A549 treated with CpdA at 1 μM for 4 hours (cell line): ENCODE results near the gene MTMR10. TPM values are rescaled to one million over a fixed set of nuclear protein-coding genes. Genes with fewer than 3 reads are reported as not detected.

Experiments
- total RNA-seq: library from RNA; stranded (reverse); fragments of 200-300 nt; extraction: Qiagen RNA extraction; gene quantifications from 5 replicates; pipeline ENCODE4 v1.2.3, GENCODE V29; 2022; ENCODE audit warnings: low read depth

The MTMR10 gene, protein sequence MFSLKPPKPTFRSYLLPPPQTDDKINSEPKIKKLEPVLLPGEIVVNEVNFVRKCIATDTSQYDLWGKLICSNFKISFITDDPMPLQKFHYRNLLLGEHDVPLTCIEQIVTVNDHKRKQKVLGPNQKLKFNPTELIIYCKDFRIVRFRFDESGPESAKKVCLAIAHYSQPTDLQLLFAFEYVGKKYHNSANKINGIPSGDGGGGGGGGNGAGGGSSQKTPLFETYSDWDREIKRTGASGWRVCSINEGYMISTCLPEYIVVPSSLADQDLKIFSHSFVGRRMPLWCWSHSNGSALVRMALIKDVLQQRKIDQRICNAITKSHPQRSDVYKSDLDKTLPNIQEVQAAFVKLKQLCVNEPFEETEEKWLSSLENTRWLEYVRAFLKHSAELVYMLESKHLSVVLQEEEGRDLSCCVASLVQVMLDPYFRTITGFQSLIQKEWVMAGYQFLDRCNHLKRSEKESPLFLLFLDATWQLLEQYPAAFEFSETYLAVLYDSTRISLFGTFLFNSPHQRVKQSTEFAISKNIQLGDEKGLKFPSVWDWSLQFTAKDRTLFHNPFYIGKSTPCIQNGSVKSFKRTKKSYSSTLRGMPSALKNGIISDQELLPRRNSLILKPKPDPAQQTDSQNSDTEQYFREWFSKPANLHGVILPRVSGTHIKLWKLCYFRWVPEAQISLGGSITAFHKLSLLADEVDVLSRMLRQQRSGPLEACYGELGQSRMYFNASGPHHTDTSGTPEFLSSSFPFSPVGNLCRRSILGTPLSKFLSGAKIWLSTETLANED
- total RNA-seq = 10.6 to 17.5 TPM (median 13.1 TPM) in 5 replicates

DNA sequence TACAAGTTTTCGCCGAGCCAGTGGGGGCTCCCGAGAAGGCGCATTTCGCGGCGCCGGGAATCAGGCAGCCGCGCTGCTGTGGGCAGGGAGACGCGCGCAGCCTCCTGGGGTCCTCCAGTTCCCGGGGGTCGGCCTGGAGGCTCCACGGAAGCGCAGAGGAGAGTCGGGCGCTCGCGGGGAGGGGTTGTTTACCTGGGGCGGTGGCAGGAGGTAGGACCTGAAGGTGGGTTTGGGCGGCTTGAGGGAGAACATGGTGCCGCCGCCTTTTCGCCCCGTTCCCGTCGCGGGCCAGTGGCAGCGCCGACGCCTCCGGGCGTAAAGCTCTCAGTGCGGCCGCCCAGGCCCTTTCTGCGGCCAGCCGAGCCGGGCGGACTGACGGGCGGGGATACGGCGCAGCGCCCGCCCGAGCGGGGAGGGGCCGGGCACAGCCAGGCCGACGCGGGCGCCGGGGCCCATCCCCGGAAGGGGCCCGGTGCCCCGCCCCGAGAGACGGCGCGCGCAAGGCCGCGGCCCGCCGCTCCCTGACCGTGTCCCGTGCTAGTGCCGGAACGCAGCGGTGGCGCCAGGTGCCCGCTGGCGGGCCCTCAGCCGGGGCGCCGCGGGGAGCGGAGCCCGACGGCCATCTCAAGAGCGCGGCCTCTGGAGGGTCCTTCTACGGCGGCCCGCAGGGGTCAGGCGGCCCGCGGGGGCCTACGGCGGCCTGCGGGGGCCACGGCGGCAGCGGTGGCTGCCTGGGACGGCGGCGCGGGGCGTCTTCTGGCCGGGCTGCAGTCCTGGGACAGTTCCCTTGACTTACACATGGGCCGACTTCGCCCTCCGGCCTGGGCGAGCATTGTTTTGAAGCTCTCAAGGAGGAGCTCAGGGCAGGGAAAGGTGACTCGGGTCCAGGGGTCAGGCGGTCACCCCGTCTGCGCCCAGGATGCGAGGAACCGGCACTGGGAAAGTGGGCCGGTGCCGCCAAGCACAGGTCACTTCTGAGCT is at the start of gene MTMR10:
MTMR10 (minus strand) TSS at position 374 of the 981 bp plus-strand sequence; CDS start at position 252, 122 bp downstream.

DNA sequence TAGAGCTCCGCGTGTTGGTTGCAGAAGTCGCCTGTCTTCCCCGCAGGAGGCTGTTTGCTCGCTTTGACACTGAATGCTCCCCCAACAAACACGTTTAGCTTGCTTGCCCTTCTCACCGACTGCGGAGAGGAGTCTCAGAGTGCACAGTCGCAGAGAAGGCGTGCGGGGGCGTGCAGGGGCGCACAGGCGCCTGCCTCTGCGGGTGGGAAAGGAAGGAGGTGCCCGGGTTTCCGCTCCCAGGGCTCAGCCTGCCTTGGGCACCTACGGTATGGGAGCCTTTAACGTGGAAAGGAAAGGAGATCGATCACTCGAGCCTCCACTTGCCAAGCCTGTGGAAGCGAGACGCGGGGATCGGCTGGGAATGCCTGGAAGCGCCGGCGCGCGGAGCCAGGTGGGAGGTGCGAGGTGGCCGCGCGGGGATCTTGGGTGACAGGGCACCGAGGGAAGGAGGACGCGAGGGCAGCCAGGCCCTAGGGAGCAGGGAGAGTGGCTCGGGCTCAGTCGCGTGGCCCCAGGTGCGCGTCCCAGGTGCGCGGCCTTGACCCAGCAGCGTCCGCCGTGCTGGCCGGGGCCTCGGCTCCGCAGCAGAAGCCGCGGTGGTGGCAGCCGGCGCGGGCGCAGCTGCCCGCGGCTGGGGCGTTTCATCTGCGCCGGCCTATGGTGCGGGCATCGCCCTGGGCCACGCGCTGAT is 87.8 kb downstream of the MTMR10 start, which contains the start of gene FAN1:
FAN1 (plus strand) TSS at position 419 of the 691 bp plus-strand sequence. CDS start 749 bp downstream, outside the sequence.

Other genes with a start within 250 kb of the MTMR10 start
- 11.3 to 16.8 TPM (median 12.5 TPM) in 5 replicates for gene FAN1, start 87.7 kb downstream of the MTMR10 start, total RNA-seq
- not detected in 5 replicates for gene TRPM1, start 110.1 kb upstream of the MTMR10 start, total RNA-seq